Subcutaneous adipose tissue (tissue), 4 donors: ENCODE data around the gene TMEM151B. TPM values are rescaled to one million over a fixed set of nuclear protein-coding genes. Genes with fewer than 3 reads are reported as not detected.

ENCODE experiments used
- CTCF ChIP-seq: fragments of 450-650 bp; IDR thresholded peaks from one replicate; pipeline ENCODE4 v1.5.1; 2016; ENCODE audit warnings: low read depth, mild to moderate bottlenecking, control low read depth, antibody characterized with exemption, moderate library complexity
- total RNA-seq, 4 donors: library from RNA; depleted of rRNA; stranded (reverse); fragments of >200 nt; gene quantifications; one replicate each; pipeline ENCODE4 v1.1.0, GENCODE V29; 2016

TMEM151B gene
- total RNA-seq, 4 donors from 2014 or later = not detected

- no peak for TF ChIP-seq CTCF
These were observed 83.1 kb downstream of the TMEM151B start for GRCh38 chr6:44353336-44353735.

- TF ChIP-seq CTCF = no peak
These were observed 85.4 kb downstream of the TMEM151B start for GRCh38 chr6:44355640-44356039.

- TF ChIP-seq CTCF = no peak
These were observed 86.2 kb downstream of the TMEM151B start for GRCh38 chr6:44356487-44356886.

Other genes starting within 250 kb of the TMEM151B start
- gene MRPL14, start 143.0 kb upstream of the TMEM151B start, total RNA-seq = 10 to 100 TPM; 26.2 to 30.8 (median 27.6) TPM
- 10 to 100 TPM; 11.9 to 15.3 (median 14.9) TPM for gene TMEM63B, start 142.9 kb upstream of the TMEM151B start, total RNA-seq
- 1 to 10 TPM in 2 of 4 donors, under 1 TPM in 1, not detected in 1; 0.68 to 3.2 (median 1.1) TPM for gene CAPN11, start 111.6 kb upstream of the TMEM151B start, total RNA-seq
- gene MYMX, start 53.5 kb upstream of the TMEM151B start, total RNA-seq = 1 to 10 TPM in 3 of 4 donors, under 1 TPM in 1; 0.98 to 2.6 (median 1.8) TPM
- 100 to 1,000 TPM in 2 of 4 donors, 10 to 100 TPM in 2; 86.3 to 150 (median 113) TPM for gene SLC29A1, start 46.9 kb upstream of the TMEM151B start, total RNA-seq
- 100 to 1,000 TPM; 457 to 750 (median 477) TPM for gene HSP90AB1, start 23.3 kb upstream of the TMEM151B start, total RNA-seq
- gene SLC35B2, start 12.9 kb upstream of the TMEM151B start, total RNA-seq = 10 to 100 TPM; 14.2 to 30.3 (median 25.8) TPM
- 1 to 10 TPM; 2.1 to 9.0 (median 5.5) TPM for gene NFKBIE, start 4.9 kb upstream of the TMEM151B start, total RNA-seq
- 10 to 100 TPM in 1 of 4 donors, 1 to 10 TPM in 3; 3.8 to 12.1 (median 6.6) TPM for gene AARS2, start 42.9 kb downstream of the TMEM151B start, total RNA-seq
- not detected for gene SPATS1, start 72.2 kb downstream of the TMEM151B start, total RNA-seq
- 10 to 100 TPM; 16.5 to 25.9 (median 18.7) TPM for gene CDC5L, start 117.3 kb downstream of the TMEM151B start, total RNA-seq